ENCODE measurements around the gene MYRIP.

DNA sequence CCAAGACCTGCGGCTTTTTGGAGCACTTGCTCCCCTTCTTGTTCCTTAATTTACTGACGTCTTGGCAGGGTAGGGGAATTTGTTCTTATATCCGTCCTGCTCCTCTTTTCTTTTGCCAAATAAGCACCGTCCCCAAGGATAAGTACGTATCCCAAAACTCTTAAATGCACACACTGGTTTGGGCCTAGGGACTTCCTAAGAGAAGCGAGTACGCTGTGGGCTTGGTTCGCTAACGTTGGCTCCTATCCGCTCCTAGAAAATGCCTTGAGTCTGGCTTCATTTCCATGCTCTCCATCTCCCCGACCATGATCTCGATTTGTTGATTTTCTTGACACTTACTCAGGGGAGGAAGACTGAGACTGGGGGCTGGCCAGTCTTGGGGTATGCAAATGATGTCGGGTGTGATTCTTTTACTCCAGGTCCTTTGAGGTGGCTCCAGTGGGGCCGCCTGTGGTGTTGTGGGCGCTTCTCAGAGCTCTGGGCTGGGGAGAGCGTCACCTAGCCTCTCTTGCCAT is 1.3 kb downstream of the MYRIP start:
- TF ChIP-seq YY1 (IDR thresholded peaks at IDR 0.05; ENCODE audit: insufficient read depth, insufficient read length) (no peak), ZNF274 (IDR thresholded peaks at IDR 0.05; ENCODE audit: low read depth, low read length) (no peak)
